T-cell (primary cell): Measurements from ENCODE around the gene TFF2. TPM values are rescaled to one million over a fixed set of nuclear protein-coding genes. Genes with fewer than 3 reads are reported as not detected.

ENCODE experiments used
- total RNA-seq, 35 experiments: library from RNA in 6 of 35; stranded (reverse) in 6 of 35; fragments of 120-200 nt in 1 of 35; gene quantifications; one replicate each; pipeline versions ENCODE4 v1.2.1 to v1.2.4 and lab custom pipeline; 2013 to 2026

The TFF2 gene
- total RNA-seq, 5 donors from 2014 or later (not counting 1 experiment from before 2014, with no cell fraction given): 0.38 TPM; not detected in 4

Other genes starting within 250 kb of the TFF2 start
- gene ABCG1, start 131.9 kb downstream of the TFF2 start, total RNA-seq: 10 to 100 TPM in 2 of 5 donors, 1 to 10 TPM in 3; 4.1 to 51.1 (median 6.2) TPM
- 1 to 10 TPM in 2 of 5 donors, not detected in 3; 1.3 to 1.7 TPM for gene TFF3, start 35.6 kb downstream of the TFF2 start, total RNA-seq
- 1 to 10 TPM in 2 of 5 donors, not detected in 3; 1.2 to 1.3 TPM for gene TFF1, start 15.5 kb upstream of the TFF2 start, total RNA-seq
- gene TMPRSS3, start 45.1 kb upstream of the TFF2 start, total RNA-seq: 1 to 10 TPM; 1.2 to 2.4 (median 1.7) TPM
- 10 to 100 TPM; 59.1 to 98.8 (median 80.5) TPM for gene UBASH3A, start 52.9 kb upstream of the TFF2 start, total RNA-seq
- under 1 TPM in 2 of 5 donors, not detected in 3; 0.12 to 0.20 TPM for gene RSPH1, start 145.2 kb upstream of the TFF2 start, total RNA-seq
- gene SLC37A1, start 162.9 kb upstream of the TFF2 start, total RNA-seq: 10 to 100 TPM; 18.7 to 26.3 (median 22.6) TPM